Astrocyte of the spinal cord (primary cell): ENCODE results near the gene RASGEF1B.

Experiments used
- DNase-seq: peaks from one replicate; pipeline ENCODE4 v3.0.0; 2011; ENCODE audit warnings: low read depth, low spot score
- H3K4me3 ChIP-seq: 2 replicates; pipeline ENCODE4 v1.5.1; 2011; ENCODE audit warnings: low read depth, mild to moderate bottlenecking, low read length, moderate library complexity
- in situ Hi-C: cut with HindIII; loops from 2 replicates; pipeline ENCODE4 v1.10.0; 2017; ENCODE audit warnings: low sequenced_read_pairs
- TF ChIP-seq, protein P1 (sequence below): IDR thresholded peaks from 2 replicates; pipeline ENCODE4 v1.5.1; 2012; ENCODE audit warnings: low read depth, mild to moderate bottlenecking, low read length, inconsistent platforms

Gene RASGEF1B

DNA sequence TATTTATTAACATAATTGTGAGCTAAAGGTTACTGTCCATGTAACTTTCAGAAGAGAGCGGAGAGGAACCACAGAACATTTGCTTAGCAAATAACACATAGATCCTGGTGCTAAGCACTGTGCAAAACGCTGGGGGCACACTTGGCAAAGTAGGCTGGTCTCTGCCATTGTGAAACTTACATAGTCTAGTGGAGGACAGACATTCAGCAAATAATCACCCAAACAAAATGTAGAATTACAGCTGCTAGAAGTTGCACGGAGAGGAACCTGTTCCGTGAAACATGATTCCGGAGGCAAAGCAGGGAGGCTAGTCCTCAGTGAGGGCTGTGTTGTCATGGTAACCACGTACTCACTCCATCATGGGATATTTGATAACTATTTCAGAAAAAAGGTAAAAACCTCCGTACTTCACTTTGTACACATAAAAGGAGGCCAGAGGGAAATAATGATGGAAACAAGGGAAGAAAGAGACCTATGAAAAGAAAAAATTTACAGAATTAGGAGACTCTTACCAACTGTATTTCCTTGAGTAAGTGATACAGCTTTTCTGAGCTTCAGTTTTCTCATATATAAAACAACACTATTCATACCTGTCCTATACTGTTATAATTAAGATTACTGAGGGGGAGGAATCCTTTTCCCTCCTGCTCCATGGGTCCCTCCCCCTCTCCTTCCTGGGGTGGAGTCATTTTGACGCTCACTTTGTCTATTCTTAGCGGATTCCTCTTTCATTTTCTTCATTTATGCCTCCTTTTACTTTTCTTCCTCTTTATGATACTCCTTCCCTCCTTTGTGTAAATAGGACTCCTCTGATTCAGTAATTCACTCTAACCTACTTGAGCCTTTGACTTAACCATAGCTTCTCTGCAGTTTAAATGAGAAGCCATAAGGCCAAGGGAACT is 825 bp upstream of the RASGEF1B start:
- TF ChIP-seq, protein P1, sequence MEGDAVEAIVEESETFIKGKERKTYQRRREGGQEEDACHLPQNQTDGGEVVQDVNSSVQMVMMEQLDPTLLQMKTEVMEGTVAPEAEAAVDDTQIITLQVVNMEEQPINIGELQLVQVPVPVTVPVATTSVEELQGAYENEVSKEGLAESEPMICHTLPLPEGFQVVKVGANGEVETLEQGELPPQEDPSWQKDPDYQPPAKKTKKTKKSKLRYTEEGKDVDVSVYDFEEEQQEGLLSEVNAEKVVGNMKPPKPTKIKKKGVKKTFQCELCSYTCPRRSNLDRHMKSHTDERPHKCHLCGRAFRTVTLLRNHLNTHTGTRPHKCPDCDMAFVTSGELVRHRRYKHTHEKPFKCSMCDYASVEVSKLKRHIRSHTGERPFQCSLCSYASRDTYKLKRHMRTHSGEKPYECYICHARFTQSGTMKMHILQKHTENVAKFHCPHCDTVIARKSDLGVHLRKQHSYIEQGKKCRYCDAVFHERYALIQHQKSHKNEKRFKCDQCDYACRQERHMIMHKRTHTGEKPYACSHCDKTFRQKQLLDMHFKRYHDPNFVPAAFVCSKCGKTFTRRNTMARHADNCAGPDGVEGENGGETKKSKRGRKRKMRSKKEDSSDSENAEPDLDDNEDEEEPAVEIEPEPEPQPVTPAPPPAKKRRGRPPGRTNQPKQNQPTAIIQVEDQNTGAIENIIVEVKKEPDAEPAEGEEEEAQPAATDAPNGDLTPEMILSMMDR: peak; percentile 29
- in situ Hi-C loops: no loop called here
- peak; percentile 44 for DNase-seq
- peak overlapping the region; percentile 52 for H3K4me3 ChIP-seq

DNA sequence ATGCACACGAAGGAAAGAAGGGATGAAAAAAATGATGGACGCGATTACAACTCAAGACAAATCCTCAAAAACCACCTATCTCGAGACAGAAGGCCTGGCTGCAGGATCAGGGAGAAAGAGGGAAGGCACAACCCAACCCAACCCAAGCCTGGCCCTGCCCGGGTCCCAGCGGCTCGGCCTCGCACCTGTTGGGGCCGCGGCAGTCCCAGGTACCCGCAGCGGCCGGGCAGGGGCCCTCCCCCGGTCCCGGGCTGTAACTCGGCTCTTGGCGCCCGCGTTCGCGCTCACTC is 464 bp downstream of the RASGEF1B start:
- TF ChIP-seq, protein P1: no peak
- in situ Hi-C loops: no loop called here
- DNase-seq: no peak
- peak overlapping the region; percentile 52 for H3K4me3 ChIP-seq

DNA sequence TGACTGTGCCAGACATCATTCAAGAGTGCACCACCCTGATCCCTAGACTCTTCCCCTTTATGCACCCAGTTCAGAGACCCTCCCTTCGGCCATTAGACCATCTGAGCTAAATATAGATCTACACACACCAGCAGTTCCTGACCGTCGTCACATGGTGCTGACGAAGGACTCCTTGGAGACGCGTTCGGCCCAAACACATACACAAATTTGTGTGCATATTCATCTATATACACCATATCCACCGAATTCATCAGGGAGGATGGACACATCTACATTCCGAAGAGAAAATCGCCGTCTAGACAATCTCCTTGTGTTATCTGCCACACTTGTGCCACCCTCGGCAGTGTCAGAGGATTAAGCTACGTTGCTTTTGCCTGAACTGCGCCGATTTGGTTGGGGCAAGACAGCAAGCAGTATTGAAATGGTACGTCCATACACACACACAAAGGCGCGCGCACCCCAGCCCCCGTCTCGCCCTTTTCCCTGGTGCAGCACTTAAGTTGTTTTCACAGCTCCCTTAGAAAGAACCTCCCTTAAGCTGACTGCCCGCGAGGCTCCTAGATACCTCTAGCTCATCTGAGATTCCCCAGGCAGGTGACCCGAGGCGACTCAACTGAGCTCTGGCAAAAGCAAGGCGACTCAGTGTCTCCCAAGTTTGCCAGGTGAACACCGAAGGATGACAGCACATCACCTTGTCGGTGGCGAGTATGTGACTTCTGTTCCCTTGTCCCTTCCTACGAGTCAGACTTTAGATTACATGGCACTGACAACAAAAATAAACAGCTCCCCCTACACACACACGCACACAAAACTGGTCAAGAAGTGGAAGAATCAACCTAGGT is 1.0 kb downstream of the RASGEF1B start:
- DNase-seq: no peak
- in situ Hi-C loops: no loop called here
- no peak overlapping the region for H3K4me3 ChIP-seq
- TF ChIP-seq, protein P1: no peak

DNA sequence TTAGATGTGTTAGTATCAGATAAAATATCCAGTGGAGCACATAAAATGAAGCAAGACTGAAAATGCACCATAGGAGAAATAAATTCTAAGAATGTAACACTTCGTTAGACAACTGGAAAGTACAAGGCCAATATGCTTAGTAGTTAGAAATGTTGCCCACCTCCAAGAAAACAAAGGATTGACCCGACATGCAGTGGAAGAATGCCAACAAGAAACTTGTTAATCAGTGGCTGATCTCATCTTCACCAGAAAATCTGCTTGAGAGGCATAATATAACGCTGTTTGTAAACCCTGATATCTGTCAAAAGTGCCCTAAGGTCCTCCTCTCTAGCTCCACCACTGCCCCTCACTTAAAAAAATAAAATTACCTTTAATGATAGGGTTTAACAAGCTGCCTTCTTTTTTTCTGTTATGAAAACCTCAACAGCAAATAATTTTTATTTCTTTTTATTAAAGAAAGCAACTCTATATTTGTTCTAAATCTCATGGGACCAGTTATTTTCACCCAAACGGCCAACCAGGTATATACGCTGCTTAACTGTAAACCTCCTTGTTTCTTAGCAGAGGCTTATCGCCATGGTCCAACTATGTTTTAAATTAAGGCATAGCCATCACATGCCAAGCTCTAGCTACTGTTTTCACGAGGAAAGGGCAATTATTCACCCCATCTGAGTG is 1.8 kb downstream of the RASGEF1B start:
- TF ChIP-seq, protein P1: no peak
- H3K4me3 ChIP-seq: no peak overlapping the region
- in situ Hi-C loops: no loop called here
- no peak for DNase-seq

DNA sequence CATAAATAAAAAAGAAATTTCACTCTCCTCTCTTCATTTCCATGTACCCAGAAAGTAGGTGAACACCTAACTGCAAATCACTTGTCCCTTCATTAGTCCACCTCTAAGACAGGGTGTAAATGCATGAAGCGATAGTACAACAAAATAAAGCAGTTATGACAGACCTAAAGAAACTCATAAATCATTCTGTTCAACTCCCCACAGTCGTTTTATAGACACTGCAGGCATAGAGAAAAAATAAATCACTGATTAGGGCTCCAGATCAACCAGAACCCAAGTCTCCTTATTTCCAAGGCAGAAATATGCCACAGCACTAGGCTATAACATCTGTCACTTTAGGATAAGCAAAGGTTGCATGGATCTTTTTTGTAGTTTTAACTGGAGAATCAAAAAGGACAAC is 3.0 kb downstream of the RASGEF1B start:
- no peak for DNase-seq
- in situ Hi-C loops: no loop called here
- TF ChIP-seq, protein P1: no peak
- no peak overlapping the region for H3K4me3 ChIP-seq

DNA sequence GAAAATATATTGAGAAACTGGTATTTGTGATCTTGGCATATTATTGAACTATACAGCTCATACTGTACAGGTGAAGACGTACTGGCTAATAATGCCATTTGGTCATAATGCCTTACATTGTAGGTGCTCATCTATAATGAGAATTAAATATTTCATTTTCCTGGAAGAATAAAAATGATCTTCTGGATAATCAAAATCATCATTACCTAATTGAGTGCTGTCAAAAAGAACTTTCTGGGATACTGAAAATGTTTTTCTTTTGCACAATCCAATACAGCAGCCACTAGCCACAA is 4.1 kb downstream of the RASGEF1B start:
- in situ Hi-C loops: no loop called here
- TF ChIP-seq, protein P1: no peak
- no peak overlapping the region for H3K4me3 ChIP-seq
- no peak for DNase-seq
